Measurements from ENCODE around the gene PHACTR1.

PHACTR1 gene

DNA sequence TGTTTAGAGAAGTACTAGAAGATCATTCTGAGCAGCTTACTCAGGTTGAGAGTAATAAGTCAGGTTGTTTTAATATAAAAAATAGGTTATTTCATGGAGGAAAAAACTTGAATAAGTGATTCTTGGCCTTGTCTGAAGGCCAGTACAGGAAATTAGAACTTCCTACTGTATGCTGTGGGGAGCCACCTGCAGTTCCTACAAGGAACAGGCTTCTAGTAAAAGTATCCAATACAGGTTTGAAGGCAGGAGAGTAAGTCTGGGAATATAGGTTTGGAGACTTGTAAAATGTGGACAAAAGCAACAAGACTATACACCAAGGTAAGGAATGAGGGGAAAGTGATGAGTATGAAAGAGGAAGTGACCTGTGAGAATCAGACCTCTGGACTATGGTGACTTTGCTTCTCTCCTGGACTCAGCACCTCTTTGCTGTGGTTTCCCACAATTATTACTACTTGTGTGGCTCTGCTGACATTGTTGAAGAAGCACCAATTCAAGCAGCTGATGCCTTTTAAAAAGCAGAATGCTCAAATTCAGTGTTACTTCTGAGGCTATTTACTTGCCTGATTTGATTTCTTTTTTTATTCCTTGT, 333.2 kb downstream of the PHACTR1 start:
- Histone ChIP-seq H3K4me1 (ENCODE audit: control insufficient read depth in 5 of 5, insufficient read depth in 5 of 5, low read length in 5 of 5) (peaks cover 0 to 3% (median 0%) of the 10 kb centered on the region in 5 donors), H3K9me3 (ENCODE audit: control insufficient read depth in 5 of 5, low read length in 5 of 5) (no peaks in the 10 kb centered on the region), H3K36me3 (ENCODE audit: control insufficient read depth in 5 of 5, insufficient read depth in 5 of 5, low read length in 5 of 5) (no peaks in the 10 kb centered on the region), H3K4me3 (ENCODE audit: low read depth in 1 of 5, low read length in 5 of 5) (no peak overlapping the region), H3K27ac (ENCODE audit: low read depth, low read length) (no peak overlapping the region), H3K27me3 (ENCODE audit: control insufficient read depth in 5 of 5, insufficient read depth in 4 of 5, low read length in 5 of 5) (no peaks in the 10 kb centered on the region), H3K9ac (ENCODE audit: low read length in 5 of 5) (no peak overlapping the region)

DNA sequence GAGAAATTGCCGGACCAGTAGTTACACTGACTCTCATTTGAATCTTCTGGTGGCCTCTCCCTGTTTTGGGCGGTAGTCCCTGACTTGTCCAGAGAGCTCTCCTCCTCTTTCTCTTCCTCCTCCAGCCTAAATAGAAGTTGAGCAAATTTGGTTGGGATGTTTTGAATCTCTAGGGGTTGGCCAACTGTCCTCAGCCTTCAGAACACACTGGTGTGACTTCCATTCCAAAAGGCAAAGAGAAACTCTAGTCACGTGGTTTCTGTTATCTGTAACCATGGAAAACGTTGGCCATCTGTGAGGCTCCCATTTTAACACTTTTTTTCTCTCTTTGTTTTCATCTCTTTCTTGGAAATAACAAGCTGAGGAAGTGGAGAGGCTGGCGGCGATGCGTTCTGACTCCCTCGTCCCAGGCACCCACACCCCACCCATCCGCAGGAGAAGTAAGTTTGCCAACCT, 336.5 kb downstream of the PHACTR1 start:
- no peak overlapping the region for H3K27ac ChIP-seq (ENCODE audit: low read depth, low read length)
- H3K9ac ChIP-seq (ENCODE audit: low read length in 5 of 5): no peak overlapping the region
- peaks cover 0 to 3% (median 0%) of the 10 kb centered on the region in 5 donors for H3K4me1 ChIP-seq (ENCODE audit: control insufficient read depth in 5 of 5, insufficient read depth in 5 of 5, low read length in 5 of 5)
- H3K27me3 ChIP-seq (ENCODE audit: control insufficient read depth in 5 of 5, insufficient read depth in 4 of 5, low read length in 5 of 5): no peaks in the 10 kb centered on the region
- no peak overlapping the region for H3K4me3 ChIP-seq (ENCODE audit: low read depth in 1 of 5, low read length in 5 of 5)
- H3K9me3 ChIP-seq (ENCODE audit: control insufficient read depth in 5 of 5, low read length in 5 of 5): no peaks in the 10 kb centered on the region
- H3K36me3 ChIP-seq (ENCODE audit: control insufficient read depth in 5 of 5, insufficient read depth in 5 of 5, low read length in 5 of 5): no peaks in the 10 kb centered on the region

DNA sequence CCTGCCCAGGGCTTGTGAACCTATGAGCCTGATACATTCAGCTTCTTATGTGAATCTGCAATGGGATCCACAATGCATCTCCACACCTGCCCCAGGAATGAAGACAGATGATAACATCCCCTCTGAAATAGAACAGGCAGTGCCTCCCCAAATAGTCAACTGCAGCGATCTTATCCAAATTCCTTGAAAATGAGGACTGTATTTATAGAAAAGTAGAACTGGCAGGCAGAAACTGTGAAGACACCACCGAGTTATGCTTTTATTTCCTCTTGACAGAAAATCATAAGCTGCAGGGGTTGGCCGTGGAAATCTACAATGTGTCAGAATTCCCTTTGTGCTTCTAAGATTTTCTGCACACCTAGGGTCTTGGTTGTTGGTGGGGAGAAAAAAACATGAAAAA, 341.5 kb downstream of the PHACTR1 start:
- Histone ChIP-seq H3K27me3 (ENCODE audit: control insufficient read depth in 5 of 5, insufficient read depth in 4 of 5, low read length in 5 of 5) (peaks cover 0 to 2% (median 0%) of the 10 kb centered on the region in 5 donors), H3K9ac (ENCODE audit: low read length in 5 of 5) (no peak overlapping the region), H3K36me3 (ENCODE audit: control insufficient read depth in 5 of 5, insufficient read depth in 5 of 5, low read length in 5 of 5) (no peaks in the 10 kb centered on the region), H3K4me3 (ENCODE audit: low read depth in 1 of 5, low read length in 5 of 5) (no peak overlapping the region), H3K9me3 (ENCODE audit: control insufficient read depth in 5 of 5, low read length in 5 of 5) (no peaks in the 10 kb centered on the region), H3K27ac (ENCODE audit: low read depth, low read length) (no peak overlapping the region), H3K4me1 (ENCODE audit: control insufficient read depth in 5 of 5, insufficient read depth in 5 of 5, low read length in 5 of 5) (no peaks in the 10 kb centered on the region)

DNA sequence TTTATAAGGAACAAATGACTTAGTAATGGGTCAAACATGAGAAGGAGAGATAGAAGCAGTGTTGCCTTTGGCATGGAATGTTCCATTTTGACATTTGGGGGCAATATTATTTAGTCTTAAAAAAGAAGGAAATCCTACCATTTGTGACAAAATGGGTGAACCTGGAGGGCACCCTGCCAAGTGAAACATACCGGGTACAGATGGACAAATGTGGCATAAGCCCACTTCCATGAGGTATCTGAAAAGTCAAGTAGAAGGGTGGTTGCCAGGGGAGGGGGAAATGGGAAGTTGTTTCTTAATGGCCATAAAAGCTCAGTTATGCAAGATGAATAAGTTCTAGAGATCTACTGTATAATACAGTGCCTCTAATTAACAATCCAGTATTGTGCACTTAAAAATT, 342.5 kb downstream of the PHACTR1 start:
- Histone ChIP-seq H3K4me1 (ENCODE audit: control insufficient read depth in 5 of 5, insufficient read depth in 5 of 5, low read length in 5 of 5) (no peaks in the 10 kb centered on the region), H3K9me3 (ENCODE audit: control insufficient read depth in 5 of 5, low read length in 5 of 5) (no peaks in the 10 kb centered on the region), H3K27me3 (ENCODE audit: control insufficient read depth in 5 of 5, insufficient read depth in 4 of 5, low read length in 5 of 5) (peaks cover 0 to 2% (median 0%) of the 10 kb centered on the region in 5 donors), H3K9ac (ENCODE audit: low read length in 5 of 5) (no peak overlapping the region), H3K4me3 (ENCODE audit: low read depth in 1 of 5, low read length in 5 of 5) (no peak overlapping the region), H3K27ac (ENCODE audit: low read depth, low read length) (no peak overlapping the region), H3K36me3 (ENCODE audit: control insufficient read depth in 5 of 5, insufficient read depth in 5 of 5, low read length in 5 of 5) (no peaks in the 10 kb centered on the region)

DNA sequence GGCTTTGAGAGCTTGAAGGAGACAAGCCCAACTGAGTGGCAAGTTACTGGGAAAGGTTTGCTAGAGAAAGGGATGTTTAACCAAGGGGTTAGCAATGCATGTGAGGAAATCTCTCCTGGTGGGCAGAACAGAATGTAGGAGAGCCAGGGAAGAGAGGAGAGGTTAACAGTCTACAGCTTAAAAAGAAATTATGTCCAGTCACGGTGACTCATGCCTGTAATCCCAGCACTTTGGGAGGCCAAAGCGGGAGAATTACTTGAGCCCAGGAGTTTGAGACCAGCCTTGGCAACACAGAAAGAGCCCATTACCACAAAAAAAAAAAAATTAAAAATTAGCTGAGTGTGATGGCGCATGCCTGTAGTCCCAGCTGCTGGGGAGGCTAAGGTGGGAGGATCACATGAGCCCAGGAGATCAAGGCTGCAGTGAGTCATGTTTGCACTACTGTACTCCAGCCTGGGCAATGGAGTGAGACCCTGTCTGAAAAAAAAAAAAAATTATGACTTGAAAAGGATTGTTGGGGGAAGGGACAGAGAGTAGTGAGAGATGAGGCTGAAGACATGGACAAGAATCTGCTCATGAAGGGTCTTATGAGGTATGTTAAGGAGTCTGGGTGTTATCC, 346.8 kb downstream of the PHACTR1 start:
- peaks cover 0 to 2% (median 0%) of the 10 kb centered on the region in 5 donors for H3K27me3 ChIP-seq (ENCODE audit: control insufficient read depth in 5 of 5, insufficient read depth in 4 of 5, low read length in 5 of 5)
- H3K36me3 ChIP-seq (ENCODE audit: control insufficient read depth in 5 of 5, insufficient read depth in 5 of 5, low read length in 5 of 5): no peaks in the 10 kb centered on the region
- H3K9ac ChIP-seq (ENCODE audit: low read length in 5 of 5): no peak overlapping the region
- H3K27ac ChIP-seq (ENCODE audit: low read depth, low read length): no peak overlapping the region
- peaks cover 0 to 8% (median 0%) of the 10 kb centered on the region in 5 donors for H3K4me1 ChIP-seq (ENCODE audit: control insufficient read depth in 5 of 5, insufficient read depth in 5 of 5, low read length in 5 of 5)
- H3K4me3 ChIP-seq (ENCODE audit: low read depth in 1 of 5, low read length in 5 of 5): no peak overlapping the region
- H3K9me3 ChIP-seq (ENCODE audit: control insufficient read depth in 5 of 5, low read length in 5 of 5): no peaks in the 10 kb centered on the region

DNA sequence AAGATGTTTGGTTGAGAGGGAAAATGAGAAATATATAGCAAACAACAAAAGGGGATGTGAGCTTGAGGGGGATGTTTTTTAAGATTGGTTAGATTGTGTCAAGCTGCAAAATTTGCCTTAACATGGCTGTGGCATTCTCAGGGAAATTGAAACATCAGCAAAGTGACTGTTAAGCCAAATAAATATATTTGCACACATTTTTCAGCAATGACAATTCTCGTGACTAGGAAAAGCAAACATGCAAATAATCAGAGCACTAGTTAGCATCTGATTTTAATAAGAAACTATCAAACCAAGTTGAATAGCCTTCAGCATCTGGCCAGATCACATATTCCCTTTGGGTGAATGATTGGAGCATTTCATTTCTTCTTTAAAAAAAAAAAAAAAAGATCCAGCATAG, 349.0 kb downstream of the PHACTR1 start:
- H3K9me3 ChIP-seq (ENCODE audit: control insufficient read depth in 5 of 5, low read length in 5 of 5): no peaks in the 10 kb centered on the region
- H3K4me1 ChIP-seq (ENCODE audit: control insufficient read depth in 5 of 5, insufficient read depth in 5 of 5, low read length in 5 of 5): peaks cover 0 to 16% (median 0%) of the 10 kb centered on the region in 5 donors
- no peak overlapping the region for H3K9ac ChIP-seq (ENCODE audit: low read length in 5 of 5)
- no peak overlapping the region for H3K4me3 ChIP-seq (ENCODE audit: low read depth in 1 of 5, low read length in 5 of 5)
- H3K36me3 ChIP-seq (ENCODE audit: control insufficient read depth in 5 of 5, insufficient read depth in 5 of 5, low read length in 5 of 5): no peaks in the 10 kb centered on the region
- no peaks in the 10 kb centered on the region for H3K27me3 ChIP-seq (ENCODE audit: control insufficient read depth in 5 of 5, insufficient read depth in 4 of 5, low read length in 5 of 5)
- no peak overlapping the region for H3K27ac ChIP-seq (ENCODE audit: low read depth, low read length)

DNA sequence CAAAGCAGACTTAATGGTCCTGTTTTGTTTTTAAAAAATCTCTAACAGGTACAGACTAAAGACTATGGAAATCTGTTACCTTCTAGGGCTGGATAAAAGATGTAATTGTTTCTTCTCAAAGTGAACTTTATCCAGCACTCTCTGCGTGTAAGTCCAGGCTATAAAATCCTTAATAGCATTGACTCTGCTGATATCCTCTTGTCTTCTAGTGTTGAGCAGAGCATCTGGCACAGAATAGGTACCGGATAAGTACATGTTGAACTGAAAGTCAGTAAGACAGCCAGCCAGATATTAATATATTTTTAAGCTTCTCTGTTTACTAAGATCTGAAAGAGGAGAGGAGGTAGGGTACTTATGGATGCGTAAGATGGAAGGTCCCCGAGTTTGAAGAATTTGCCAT, 349.5 kb downstream of the PHACTR1 start:
- no peaks in the 10 kb centered on the region for H3K9me3 ChIP-seq (ENCODE audit: control insufficient read depth in 5 of 5, low read length in 5 of 5)
- H3K4me3 ChIP-seq (ENCODE audit: low read depth in 1 of 5, low read length in 5 of 5): no peak overlapping the region
- H3K4me1 ChIP-seq (ENCODE audit: control insufficient read depth in 5 of 5, insufficient read depth in 5 of 5, low read length in 5 of 5): peaks cover 0 to 16% (median 0%) of the 10 kb centered on the region in 5 donors
- H3K36me3 ChIP-seq (ENCODE audit: control insufficient read depth in 5 of 5, insufficient read depth in 5 of 5, low read length in 5 of 5): no peaks in the 10 kb centered on the region
- H3K27me3 ChIP-seq (ENCODE audit: control insufficient read depth in 5 of 5, insufficient read depth in 4 of 5, low read length in 5 of 5): no peaks in the 10 kb centered on the region
- H3K27ac ChIP-seq (ENCODE audit: low read depth, low read length): no peak overlapping the region
- no peak overlapping the region for H3K9ac ChIP-seq (ENCODE audit: low read length in 5 of 5)

DNA sequence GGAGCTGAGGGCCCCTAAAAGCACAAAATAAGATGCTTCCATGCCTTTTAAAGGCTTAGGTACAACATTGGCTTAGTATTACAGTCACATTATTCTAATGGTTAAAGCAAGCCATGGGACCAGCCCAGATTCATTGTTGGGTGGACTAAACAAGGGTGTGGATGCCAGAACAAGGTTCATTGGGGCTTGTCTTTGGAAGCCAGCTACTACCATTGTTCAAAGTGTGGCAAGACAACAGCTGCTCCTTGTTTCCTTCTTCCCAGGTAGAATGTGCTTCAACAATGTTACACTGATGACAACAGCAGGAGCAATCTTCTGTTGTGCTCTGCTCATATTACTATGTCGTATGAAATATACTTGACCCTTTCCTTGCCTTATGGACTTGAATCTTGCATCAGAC, 350.3 kb downstream of the PHACTR1 start:
- Histone ChIP-seq H3K36me3 (ENCODE audit: control insufficient read depth in 5 of 5, insufficient read depth in 5 of 5, low read length in 5 of 5) (no peaks in the 10 kb centered on the region), H3K27me3 (ENCODE audit: control insufficient read depth in 5 of 5, insufficient read depth in 4 of 5, low read length in 5 of 5) (no peaks in the 10 kb centered on the region), H3K9ac (ENCODE audit: low read length in 5 of 5) (no peak overlapping the region), H3K4me3 (ENCODE audit: low read depth in 1 of 5, low read length in 5 of 5) (no peak overlapping the region), H3K9me3 (ENCODE audit: control insufficient read depth in 5 of 5, low read length in 5 of 5) (no peaks in the 10 kb centered on the region), H3K27ac (ENCODE audit: low read depth, low read length) (no peak overlapping the region), H3K4me1 (ENCODE audit: control insufficient read depth in 5 of 5, insufficient read depth in 5 of 5, low read length in 5 of 5) (peaks cover 0 to 20% (median 2%) of the 10 kb centered on the region in 5 donors)

DNA sequence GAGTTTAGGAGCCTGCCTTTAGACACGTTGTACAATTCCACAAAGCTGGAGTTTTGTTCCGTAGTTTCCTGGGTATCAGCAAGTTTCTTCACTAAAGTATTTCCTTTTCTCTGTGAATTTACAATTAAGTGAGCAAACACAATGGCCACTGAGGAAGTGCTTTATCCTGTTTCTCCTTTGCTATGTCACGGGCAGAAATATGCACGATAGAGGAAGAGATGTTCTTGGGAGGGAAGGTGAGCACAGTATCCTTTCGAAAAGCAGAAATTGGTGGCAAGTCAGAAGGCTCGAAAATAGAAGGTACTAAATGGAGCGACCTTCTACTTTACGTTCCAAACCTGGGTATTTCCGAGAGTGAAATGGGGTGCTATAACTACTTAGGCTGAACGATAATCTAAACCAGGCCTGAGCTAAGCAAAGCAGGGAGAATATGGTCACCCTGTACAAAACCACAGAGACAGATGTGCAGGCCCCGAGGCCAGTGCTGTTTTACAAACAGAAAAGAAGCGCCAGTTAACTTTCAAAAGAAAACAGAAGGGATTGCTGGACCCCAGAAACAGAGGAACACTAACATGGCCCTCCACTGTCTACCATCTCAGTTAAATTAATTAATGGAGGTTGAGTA, 352.1 kb downstream of the PHACTR1 start:
- Histone ChIP-seq H3K4me3 (ENCODE audit: low read depth in 1 of 5, low read length in 5 of 5) (peak overlapping the region in 1 of 5 donors; percentile 11), H3K27ac (ENCODE audit: low read depth, low read length) (no peak overlapping the region), H3K36me3 (ENCODE audit: control insufficient read depth in 5 of 5, insufficient read depth in 5 of 5, low read length in 5 of 5) (no peaks in the 10 kb centered on the region), H3K9ac (ENCODE audit: low read length in 5 of 5) (no peak overlapping the region), H3K4me1 (ENCODE audit: control insufficient read depth in 5 of 5, insufficient read depth in 5 of 5, low read length in 5 of 5) (peaks cover 0 to 23% (median 2%) of the 10 kb centered on the region in 5 donors), H3K27me3 (ENCODE audit: control insufficient read depth in 5 of 5, insufficient read depth in 4 of 5, low read length in 5 of 5) (no peaks in the 10 kb centered on the region), H3K9me3 (ENCODE audit: control insufficient read depth in 5 of 5, low read length in 5 of 5) (no peaks in the 10 kb centered on the region)

DNA sequence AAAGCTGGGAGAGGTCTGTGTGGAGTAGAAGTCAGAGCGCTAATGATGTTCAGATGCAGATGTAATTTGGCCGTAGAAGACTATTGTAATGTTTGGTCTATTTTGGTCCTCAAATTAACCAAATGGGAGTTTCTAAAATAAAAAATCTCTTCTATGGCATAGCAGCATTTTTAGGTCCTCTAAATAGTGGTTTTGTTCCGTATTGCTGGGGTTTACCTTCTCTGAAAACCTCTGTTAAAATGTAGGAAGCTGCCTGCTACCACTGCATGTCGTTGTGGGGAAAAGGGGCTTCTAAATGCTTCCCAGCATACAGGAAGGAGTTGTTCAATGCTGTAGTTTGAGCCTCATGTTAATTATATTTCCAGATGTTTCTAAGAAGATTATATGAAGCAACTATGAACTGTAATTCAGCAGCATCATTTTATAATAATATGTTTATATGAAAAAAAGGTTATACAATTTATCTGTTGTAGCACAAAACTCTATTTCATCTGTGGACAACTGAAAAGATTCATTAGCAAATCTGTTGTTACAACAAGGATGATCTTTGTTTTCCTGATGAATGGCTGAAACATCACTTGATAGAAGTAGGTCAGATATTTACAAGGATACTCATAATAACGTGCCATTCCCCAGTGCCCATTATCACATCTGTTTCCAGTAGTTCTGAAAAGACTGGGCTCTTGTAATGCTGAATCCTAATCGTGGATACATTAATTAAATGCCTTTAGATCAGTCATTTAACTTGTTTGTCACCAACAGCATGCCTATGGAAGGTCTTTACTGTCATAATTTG, 355.2 kb downstream of the PHACTR1 start:
- Histone ChIP-seq H3K9ac (ENCODE audit: low read length in 5 of 5) (no peak overlapping the region), H3K9me3 (ENCODE audit: control insufficient read depth in 5 of 5, low read length in 5 of 5) (no peaks in the 10 kb centered on the region), H3K4me3 (ENCODE audit: low read depth in 1 of 5, low read length in 5 of 5) (no peak overlapping the region), H3K27me3 (ENCODE audit: control insufficient read depth in 5 of 5, insufficient read depth in 4 of 5, low read length in 5 of 5) (no peaks in the 10 kb centered on the region), H3K27ac (ENCODE audit: low read depth, low read length) (no peak overlapping the region), H3K36me3 (ENCODE audit: control insufficient read depth in 5 of 5, insufficient read depth in 5 of 5, low read length in 5 of 5) (no peaks in the 10 kb centered on the region), H3K4me1 (ENCODE audit: control insufficient read depth in 5 of 5, insufficient read depth in 5 of 5, low read length in 5 of 5) (peaks cover 0 to 28% (median 5%) of the 10 kb centered on the region in 5 donors)
